K562 (cell line): Measurements from ENCODE around the gene RRAD. TPM values are rescaled to one million over a fixed set of nuclear protein-coding genes. Genes with fewer than 3 reads are reported as not detected.

Source experiments
- CREM ChIP-seq: IDR thresholded peaks from 2 replicates; pipeline ENCODE4 v1.6.1; 2014; ENCODE audit warnings: antibody characterized with exemption, low read depth
- DDX20 ChIP-seq: fragments of 450-650 bp; IDR thresholded peaks from 2 replicates; pipeline ENCODE4 v1.6.1; 2016; ENCODE audit warnings: missing genetic modification characterization, low read depth, mild to moderate bottlenecking, missing compliant biosample characterization, moderate library complexity
- EWSR1 ChIP-seq: fragments of 450-650 bp; IDR thresholded peaks from 2 replicates; pipeline ENCODE4 v1.6.1; 2018; ENCODE audit warnings: borderline replicate concordance, mild to moderate bottlenecking, low read depth, moderate library complexity; ENCODE audit not compliant: partially characterized antibody
- KAT2B ChIP-seq: IDR thresholded peaks from one replicate; pipeline ENCODE4 v1.6.1; 2012; ENCODE audit warnings: low read depth, mild to moderate bottlenecking, control low read depth, inconsistent platforms, low read length, moderate library complexity
- MCM2 ChIP-seq: fragments of 450-650 bp; IDR thresholded peaks from 2 replicates; pipeline ENCODE4 v1.6.1; 2017; ENCODE audit warnings: low read depth, mild to moderate bottlenecking
- MYC ChIP-seq, 2 experiments: fragments of 250-450 bp in 1 of 2; sonication (Bioruptor Pico) in 1 of 2; IDR thresholded peaks; 2 replicates each; pipeline versions ENCODE4 v1.5.1 to v1.6.1; 2012 to 2021; ENCODE audit warnings: low read depth in 2 of 2, borderline replicate concordance in 1 of 2, improper control_type of control experiment in 1 of 2, low read length in 1 of 2, mild to moderate bottlenecking in 1 of 2, moderate library complexity in 1 of 2
- PML ChIP-seq: IDR thresholded peaks from 2 replicates; pipeline ENCODE4 v1.6.1; 2012; ENCODE audit warnings: low read length, inconsistent platforms
- SETDB1 ChIP-seq: IDR thresholded peaks from one replicate; pipeline ENCODE4 v1.6.1; 2012; ENCODE audit warnings: low read length, control low read depth, inconsistent platforms
- SNRNP70 ChIP-seq: fragments of 200-400 bp; formaldehyde crosslinking; optimal IDR thresholded peaks from 2 replicates; pipeline ENCODE3; 2017; ENCODE audit warnings: low read depth, low read length
- TAF1 ChIP-seq: IDR thresholded peaks from 2 replicates; pipeline ENCODE4 v1.6.1; 2011; ENCODE audit warnings: mild to moderate bottlenecking, low read length, moderate library complexity; ENCODE audit not compliant: insufficient read depth, control insufficient read depth, severe bottlenecking; ENCODE audit errors: extremely low read depth
- ZNF174 ChIP-seq: fragments of 250-450 bp; sonication (Bioruptor Pico); IDR thresholded peaks from 2 replicates; pipeline ENCODE4 v1.4.0; 2020; ENCODE audit warnings: mild to moderate bottlenecking
- polyA plus RNA-seq, 8 experiments: library from polyadenylated mRNA; depleted of rRNA in 4 of 8; stranded (reverse) in 5 of 8; unstranded in 3 of 8; fragments of >200 nt; fragmentation: Nextera tagmentation in 2 of 8; fragmentation: Illumina TruSeq in 1 of 8; extraction: Ambion mirVana in 2 of 8; extraction: Trizol in 1 of 8; gene quantifications; 2 replicates each; pipeline versions ENCODE4 v1.2.1 to v1.2.3, GENCODE V29; 2011 to 2014; ENCODE audit warnings: inconsistent platforms in 1 of 8, missing spikeins in 1 of 8
- total RNA-seq, 7 experiments: library from RNA; depleted of rRNA in 6 of 7; stranded (reverse); fragments of >200 nt in 6 of 7; fragmentation: Illumina TruSeq in 2 of 7; extraction: Trizol in 2 of 7; gene quantifications; 2 replicates each; pipeline versions ENCODE4 v1.2.1 to v1.2.3, GENCODE V29; 2011 to 2021; ENCODE audit warnings: low replicate concordance in 1 of 7
- TF ChIP-seq, protein P1 (sequence below): sonication (generic); formaldehyde crosslinking; IDR thresholded peaks from 2 replicates; pipeline ENCODE4 v1.8.0; 2023; ENCODE audit warnings: missing genetic modification reagents, mild to moderate bottlenecking, borderline replicate concordance
- TF ChIP-seq, protein P2 (sequence below): fragments of 200-800 bp; sonication (Bioruptor generic); IDR thresholded peaks from 2 replicates; pipeline ENCODE4 v1.6.1; 2017; ENCODE audit warnings: missing genetic modification characterization, missing compliant biosample characterization
- TF ChIP-seq, protein P3 (sequence below), 2 experiments: IDR thresholded peaks; 2 replicates each; pipeline ENCODE4 v1.6.1; 2012; ENCODE audit warnings: improper control_type of control experiment in 2 of 2, low read depth in 2 of 2, low read length in 2 of 2, borderline replicate concordance in 1 of 2
- TF ChIP-seq, protein P4 (sequence below): fragments of 250-450 bp; sonication (Bioruptor Pico); IDR thresholded peaks from 2 replicates; pipeline ENCODE4 v1.5.0; 2021

RRAD gene
- total and polyA plus RNA-seq, 9 of the 15 experiments (the other 6 are each of a cell fraction or from before 2014, with no cell fraction given): 0.09 to 0.20 (median 0.13) TPM; not detected in 5

DNA sequence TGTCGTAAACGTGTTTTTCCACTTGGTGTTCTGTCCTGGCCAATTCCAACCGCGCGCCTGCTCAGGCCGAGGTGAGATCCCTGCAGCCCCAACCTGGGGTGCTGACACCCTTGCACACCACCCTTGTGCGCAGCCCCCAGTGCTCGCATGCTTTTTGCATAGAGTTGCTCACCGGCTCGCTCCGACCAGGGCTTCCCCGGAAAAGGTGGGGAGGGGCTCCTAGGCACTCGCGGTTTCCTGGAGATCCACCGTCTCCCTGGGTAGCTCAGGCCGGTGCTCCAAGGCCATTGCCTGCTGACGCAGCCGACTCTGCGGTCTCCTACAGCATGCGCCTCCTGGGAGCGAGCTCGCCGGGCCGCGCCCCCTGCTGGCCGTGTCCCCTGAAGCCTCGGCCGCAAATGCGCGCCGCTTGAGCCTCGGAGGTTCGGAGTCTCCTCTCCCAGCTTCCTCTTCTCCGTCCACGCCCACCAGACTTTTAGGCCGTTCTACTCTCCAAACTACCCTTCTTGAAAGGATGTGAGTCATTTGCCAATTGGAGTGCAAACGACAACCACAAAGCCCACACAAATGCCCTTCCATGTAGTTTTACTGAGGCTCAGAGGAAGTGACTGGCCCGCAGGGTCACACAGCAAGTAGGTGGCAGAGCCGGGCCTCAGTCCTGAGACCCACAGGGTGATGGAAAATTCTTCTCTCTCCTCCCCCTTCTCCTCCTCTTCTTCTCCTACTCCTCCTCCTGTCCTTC is 52.2 kb downstream of the RRAD start (continued):
- TF ChIP-seq, protein P1, sequence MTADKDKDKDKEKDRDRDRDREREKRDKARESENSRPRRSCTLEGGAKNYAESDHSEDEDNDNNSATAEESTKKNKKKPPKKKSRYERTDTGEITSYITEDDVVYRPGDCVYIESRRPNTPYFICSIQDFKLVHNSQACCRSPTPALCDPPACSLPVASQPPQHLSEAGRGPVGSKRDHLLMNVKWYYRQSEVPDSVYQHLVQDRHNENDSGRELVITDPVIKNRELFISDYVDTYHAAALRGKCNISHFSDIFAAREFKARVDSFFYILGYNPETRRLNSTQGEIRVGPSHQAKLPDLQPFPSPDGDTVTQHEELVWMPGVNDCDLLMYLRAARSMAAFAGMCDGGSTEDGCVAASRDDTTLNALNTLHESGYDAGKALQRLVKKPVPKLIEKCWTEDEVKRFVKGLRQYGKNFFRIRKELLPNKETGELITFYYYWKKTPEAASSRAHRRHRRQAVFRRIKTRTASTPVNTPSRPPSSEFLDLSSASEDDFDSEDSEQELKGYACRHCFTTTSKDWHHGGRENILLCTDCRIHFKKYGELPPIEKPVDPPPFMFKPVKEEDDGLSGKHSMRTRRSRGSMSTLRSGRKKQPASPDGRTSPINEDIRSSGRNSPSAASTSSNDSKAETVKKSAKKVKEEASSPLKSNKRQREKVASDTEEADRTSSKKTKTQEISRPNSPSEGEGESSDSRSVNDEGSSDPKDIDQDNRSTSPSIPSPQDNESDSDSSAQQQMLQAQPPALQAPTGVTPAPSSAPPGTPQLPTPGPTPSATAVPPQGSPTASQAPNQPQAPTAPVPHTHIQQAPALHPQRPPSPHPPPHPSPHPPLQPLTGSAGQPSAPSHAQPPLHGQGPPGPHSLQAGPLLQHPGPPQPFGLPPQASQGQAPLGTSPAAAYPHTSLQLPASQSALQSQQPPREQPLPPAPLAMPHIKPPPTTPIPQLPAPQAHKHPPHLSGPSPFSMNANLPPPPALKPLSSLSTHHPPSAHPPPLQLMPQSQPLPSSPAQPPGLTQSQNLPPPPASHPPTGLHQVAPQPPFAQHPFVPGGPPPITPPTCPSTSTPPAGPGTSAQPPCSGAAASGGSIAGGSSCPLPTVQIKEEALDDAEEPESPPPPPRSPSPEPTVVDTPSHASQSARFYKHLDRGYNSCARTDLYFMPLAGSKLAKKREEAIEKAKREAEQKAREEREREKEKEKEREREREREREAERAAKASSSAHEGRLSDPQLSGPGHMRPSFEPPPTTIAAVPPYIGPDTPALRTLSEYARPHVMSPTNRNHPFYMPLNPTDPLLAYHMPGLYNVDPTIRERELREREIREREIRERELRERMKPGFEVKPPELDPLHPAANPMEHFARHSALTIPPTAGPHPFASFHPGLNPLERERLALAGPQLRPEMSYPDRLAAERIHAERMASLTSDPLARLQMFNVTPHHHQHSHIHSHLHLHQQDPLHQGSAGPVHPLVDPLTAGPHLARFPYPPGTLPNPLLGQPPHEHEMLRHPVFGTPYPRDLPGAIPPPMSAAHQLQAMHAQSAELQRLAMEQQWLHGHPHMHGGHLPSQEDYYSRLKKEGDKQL: no peak
- TF ChIP-seq TAF1 (peak; percentile 50), PML (peak; percentile 16; the same call in 1 of the 2 replicates), EWSR1 (no peak), MCM2 (no peak), SETDB1 (no peak), MYC (IDR thresholded peaks at IDR 0.05; ENCODE audit: low read depth, low read length) (peak; percentile 94), MYC (CRISPR knock-in tag; IDR thresholded peaks at IDR 0.05; ENCODE audit: borderline replicate concordance, low read depth) (0 out of 2 replicates have a peak, but pooled peaks have one; percentile 49), KAT2B (peak; percentile 71), SNRNP70 (no peak), ZNF174 (CRISPR knock-in tag) (no peak), CREM (peak; percentile 81), DDX20 (tag) (no peak)
- TF ChIP-seq, protein P2, sequence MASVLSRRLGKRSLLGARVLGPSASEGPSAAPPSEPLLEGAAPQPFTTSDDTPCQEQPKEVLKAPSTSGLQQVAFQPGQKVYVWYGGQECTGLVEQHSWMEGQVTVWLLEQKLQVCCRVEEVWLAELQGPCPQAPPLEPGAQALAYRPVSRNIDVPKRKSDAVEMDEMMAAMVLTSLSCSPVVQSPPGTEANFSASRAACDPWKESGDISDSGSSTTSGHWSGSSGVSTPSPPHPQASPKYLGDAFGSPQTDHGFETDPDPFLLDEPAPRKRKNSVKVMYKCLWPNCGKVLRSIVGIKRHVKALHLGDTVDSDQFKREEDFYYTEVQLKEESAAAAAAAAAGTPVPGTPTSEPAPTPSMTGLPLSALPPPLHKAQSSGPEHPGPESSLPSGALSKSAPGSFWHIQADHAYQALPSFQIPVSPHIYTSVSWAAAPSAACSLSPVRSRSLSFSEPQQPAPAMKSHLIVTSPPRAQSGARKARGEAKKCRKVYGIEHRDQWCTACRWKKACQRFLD (CRISPR knock-in tag): peak; percentile 68
- TF ChIP-seq, protein P3, sequence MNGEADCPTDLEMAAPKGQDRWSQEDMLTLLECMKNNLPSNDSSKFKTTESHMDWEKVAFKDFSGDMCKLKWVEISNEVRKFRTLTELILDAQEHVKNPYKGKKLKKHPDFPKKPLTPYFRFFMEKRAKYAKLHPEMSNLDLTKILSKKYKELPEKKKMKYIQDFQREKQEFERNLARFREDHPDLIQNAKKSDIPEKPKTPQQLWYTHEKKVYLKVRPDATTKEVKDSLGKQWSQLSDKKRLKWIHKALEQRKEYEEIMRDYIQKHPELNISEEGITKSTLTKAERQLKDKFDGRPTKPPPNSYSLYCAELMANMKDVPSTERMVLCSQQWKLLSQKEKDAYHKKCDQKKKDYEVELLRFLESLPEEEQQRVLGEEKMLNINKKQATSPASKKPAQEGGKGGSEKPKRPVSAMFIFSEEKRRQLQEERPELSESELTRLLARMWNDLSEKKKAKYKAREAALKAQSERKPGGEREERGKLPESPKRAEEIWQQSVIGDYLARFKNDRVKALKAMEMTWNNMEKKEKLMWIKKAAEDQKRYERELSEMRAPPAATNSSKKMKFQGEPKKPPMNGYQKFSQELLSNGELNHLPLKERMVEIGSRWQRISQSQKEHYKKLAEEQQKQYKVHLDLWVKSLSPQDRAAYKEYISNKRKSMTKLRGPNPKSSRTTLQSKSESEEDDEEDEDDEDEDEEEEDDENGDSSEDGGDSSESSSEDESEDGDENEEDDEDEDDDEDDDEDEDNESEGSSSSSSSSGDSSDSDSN (IDR thresholded peaks at IDR 0.05; ENCODE audit: borderline replicate concordance in 1 of 2, low read depth in 2 of 2, low read length in 2 of 2): peak; percentile 40 to 75; a peak in 2 of 4 replicates
- TF ChIP-seq, protein P4, sequence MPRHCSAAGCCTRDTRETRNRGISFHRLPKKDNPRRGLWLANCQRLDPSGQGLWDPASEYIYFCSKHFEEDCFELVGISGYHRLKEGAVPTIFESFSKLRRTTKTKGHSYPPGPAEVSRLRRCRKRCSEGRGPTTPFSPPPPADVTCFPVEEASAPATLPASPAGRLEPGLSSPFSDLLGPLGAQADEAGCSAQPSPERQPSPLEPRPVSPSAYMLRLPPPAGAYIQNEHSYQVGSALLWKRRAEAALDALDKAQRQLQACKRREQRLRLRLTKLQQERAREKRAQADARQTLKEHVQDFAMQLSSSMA: no peak
